A549 (cell line): ENCODE data around the gene USP25. TPM values are rescaled to one million over a fixed set of nuclear protein-coding genes. Genes with fewer than 3 reads are reported as not detected.

Experiments
- ATAC-seq, 2 experiments: fragments of 200-7000 bp in 1 of 2; fragments of >200 bp in 1 of 2; cut with Nextera tagmentation in 1 of 2; cut with Tn5 transposase in 1 of 2; 3 replicates each; pipeline versions ENCODE4 v1.8.0 to v1.9.1; 2018 to 2020; ENCODE audit warnings: mild to moderate bottlenecking in 1 of 2, moderate library complexity in 1 of 2
- CTCF ChIA-PET: fragments of 300-600 bp; sonication (Branson Sonifier 250); formaldehyde crosslinking; extraction: SDS; loops from one replicate; lab custom pipeline; 2021; ENCODE audit warnings: antibody characterized with exemption, inconsistent platforms; lab: Yijun Ruan, JAX
- POLR2A ChIA-PET: fragments of 350-600 bp; formaldehyde crosslinking; extraction: SDS; loops from one replicate; lab custom pipeline; 2021; ENCODE audit warnings: antibody characterized with exemption, inconsistent platforms; lab: Yijun Ruan, JAX
- DNase-seq, 2 experiments: peaks; one replicate each; pipeline versions ENCODE4 v3.0.0 to v3.0.0-alpha.2; 2011 to 2016; ENCODE audit warnings: low read depth in 1 of 2, low spot score in 1 of 2
- FAIRE-seq: peaks from 2 replicates; lab custom pipeline; 2011; peaks lifted over from hg19 to GRCh38; lab: Jason Lieb, UNC
- H3K27ac ChIP-seq, 2 experiments: fragments of >200 bp; sonication (Bioruptor Twin); formaldehyde crosslinking; 3 replicates each; pipeline ENCODE4 v1.5.1; 2016 to 2017
- H3K4me1 ChIP-seq: fragments of >200 bp; sonication (Bioruptor Twin); formaldehyde crosslinking; 3 replicates; pipeline ENCODE4 v1.6.1; 2016
- H3K4me2 ChIP-seq: fragments of >200 bp; sonication (Bioruptor Twin); formaldehyde crosslinking; 3 replicates; pipeline ENCODE4 v1.6.1; 2016
- H3K4me3 ChIP-seq: fragments of >200 bp; sonication (Bioruptor Twin); formaldehyde crosslinking; 3 replicates; pipeline ENCODE4 v1.5.1; 2016
- H3K9me3 ChIP-seq: fragments of >200 bp; sonication (Bioruptor Twin); formaldehyde crosslinking; 3 replicates; pipeline ENCODE4 v1.6.1; 2016
- CBX2 ChIP-seq: fragments of 200-600 bp; sonication (generic); IDR thresholded peaks from 2 replicates; pipeline ENCODE4 v1.6.1; 2016; ENCODE audit warnings: low read depth, mild to moderate bottlenecking, borderline replicate concordance
- CEBPB ChIP-seq, 2 experiments: fragments of >200 bp in 1 of 2; sonication (Bioruptor Twin) in 1 of 2; formaldehyde crosslinking in 1 of 2; IDR thresholded peaks; 2 replicates each; pipeline ENCODE4 v1.6.1; 2012 to 2016
- CTCF ChIP-seq: fragments of >200 bp; sonication (Bioruptor Twin); formaldehyde crosslinking; IDR thresholded peaks from 3 replicates; pipeline ENCODE4 v1.5.1; 2016
- EHF ChIP-seq: fragments of 250-450 bp; sonication (Bioruptor Pico); IDR thresholded peaks from 2 replicates; pipeline ENCODE4 v1.5.0; 2020; ENCODE audit warnings: mild to moderate bottlenecking
- ESRRA ChIP-seq: fragments of 150-350 bp; IDR thresholded peaks from 2 replicates; pipeline ENCODE4 v1.6.1; 2014; ENCODE audit warnings: mild to moderate bottlenecking, low read length, borderline replicate concordance
- FOSL2 ChIP-seq, 2 experiments: fragments of 450-650 bp in 1 of 2; fragments of >200 bp in 1 of 2; sonication (Bioruptor Twin) in 1 of 2; formaldehyde crosslinking; IDR thresholded peaks; 2 replicates each; pipeline versions ENCODE4 v1.5.0 to v1.6.1; 2016 to 2020; ENCODE audit warnings: mild to moderate bottlenecking in 1 of 2, moderate library complexity in 1 of 2
- HES2 ChIP-seq: fragments of >200 bp; sonication (Bioruptor Twin); formaldehyde crosslinking; IDR thresholded peaks from 2 replicates; pipeline ENCODE4 v1.6.1; 2016
- HEYL ChIP-seq: fragments of 250-450 bp; sonication (Bioruptor Pico); IDR thresholded peaks from 2 replicates; pipeline ENCODE4 v1.8.0; 2021; ENCODE audit warnings: mild to moderate bottlenecking, moderate library complexity
- JUN ChIP-seq, 2 experiments: fragments of >200 bp; sonication (Bioruptor Twin); formaldehyde crosslinking; IDR thresholded peaks; 2 replicates in 1 of 2; 3 replicates in 1 of 2; pipeline ENCODE4 v1.6.1; 2016 to 2017
- JUNB ChIP-seq: fragments of >200 bp; sonication (Bioruptor Twin); formaldehyde crosslinking; IDR thresholded peaks from 2 replicates; pipeline ENCODE4 v1.6.1; 2016
- KDM5A ChIP-seq: fragments of 200-600 bp; sonication (generic); IDR thresholded peaks from 2 replicates; pipeline ENCODE4 v1.6.1; 2016; ENCODE audit warnings: antibody characterized with exemption, mild to moderate bottlenecking
- MYC ChIP-seq: IDR thresholded peaks from 2 replicates; pipeline ENCODE4 v1.6.1; 2012; ENCODE audit warnings: mild to moderate bottlenecking, inconsistent platforms, low read length, improper control_type of control experiment, borderline replicate concordance
- NPAS2 ChIP-seq: fragments of 250-450 bp; sonication (Bioruptor Pico); IDR thresholded peaks from 2 replicates; pipeline ENCODE4 v1.8.0; 2022; ENCODE audit warnings: mild to moderate bottlenecking, moderate library complexity, borderline replicate concordance
- NR3C1 ChIP-seq: fragments of >200 bp; sonication (Bioruptor Twin); formaldehyde crosslinking; IDR thresholded peaks from 3 replicates; pipeline ENCODE4 v1.6.1; 2017
- POLR2A ChIP-seq: IDR thresholded peaks from 2 replicates; pipeline ENCODE4 v1.6.1; 2012; ENCODE audit warnings: mild to moderate bottlenecking, low read length
- POLR2AphosphoS2 ChIP-seq: conservative IDR thresholded peaks from 2 replicates; pipeline ENCODE4 v1.6.1; 2012; ENCODE audit warnings: low read length, improper control_type of control experiment, inconsistent platforms
- RAD21 ChIP-seq, 2 experiments: fragments of >200 bp in 1 of 2; sonication (Bioruptor Twin) in 1 of 2; formaldehyde crosslinking in 1 of 2; IDR thresholded peaks in 1 of 2; conservative IDR thresholded peaks in 1 of 2; 2 replicates in 1 of 2; 3 replicates in 1 of 2; pipeline ENCODE4 v1.6.1; 2012 to 2018; ENCODE audit warnings: inconsistent platforms in 1 of 2
- RCOR1 ChIP-seq: fragments of 150-350 bp; IDR thresholded peaks from 2 replicates; pipeline ENCODE4 v1.6.1; 2014; ENCODE audit warnings: antibody characterized with exemption, low read length, low read depth
- SMC3 ChIP-seq: fragments of >200 bp; sonication (Bioruptor Twin); formaldehyde crosslinking; IDR thresholded peaks from 3 replicates; pipeline ENCODE4 v1.6.1; 2018; ENCODE audit warnings: inconsistent platforms
- USF2 ChIP-seq: fragments of 450-650 bp; IDR thresholded peaks from 2 replicates; pipeline ENCODE4 v1.6.1; 2014; ENCODE audit warnings: antibody characterized with exemption
- ZFP36 ChIP-seq: fragments of 450-650 bp; IDR thresholded peaks from 2 replicates; pipeline ENCODE4 v1.6.1; 2014; ENCODE audit warnings: borderline replicate concordance; ENCODE audit not compliant: partially characterized antibody
- ZNF302 ChIP-seq: fragments of 250-450 bp; sonication (Bioruptor Pico); IDR thresholded peaks from 2 replicates; pipeline ENCODE4 v1.9.0; 2021; ENCODE audit warnings: inconsistent platforms, mild to moderate bottlenecking, moderate library complexity
- WGBS: methylation state at CpG from one replicate; pipeline ENCODE4 v1.1.6; 2017; ENCODE audit errors: missing lambda C conversion rate; 5-methylcytosine and 5-hydroxymethylcytosine counted together
- polyA plus RNA-seq, 4 experiments: library from polyadenylated mRNA; depleted of rRNA in 3 of 4; stranded (reverse); fragments of >200 nt; fragmentation: RNase III in 1 of 4; extraction: RNeasy Plus Mini Kit Qiagen cat#74134 plus additional on column Dnase treatment in 1 of 4; gene quantifications; 2 replicates in 3 of 4; 3 replicates in 1 of 4; pipeline ENCODE4 v1.2.3, GENCODE V29; 2011 to 2017
- TF ChIP-seq, protein P1 (sequence below): IDR thresholded peaks from 2 replicates; pipeline ENCODE4 v1.6.1; 2012
- TF ChIP-seq, protein P2 (sequence below): fragments of 150-350 bp; IDR thresholded peaks from 2 replicates; pipeline ENCODE4 v1.6.1; 2014; ENCODE audit warnings: low read depth, mild to moderate bottlenecking, low read length

Gene USP25
- polyA plus RNA-seq, 2 of the 4 experiments (the other 2 are of a cell fraction) = 15.3 to 33.5 TPM

DNA sequence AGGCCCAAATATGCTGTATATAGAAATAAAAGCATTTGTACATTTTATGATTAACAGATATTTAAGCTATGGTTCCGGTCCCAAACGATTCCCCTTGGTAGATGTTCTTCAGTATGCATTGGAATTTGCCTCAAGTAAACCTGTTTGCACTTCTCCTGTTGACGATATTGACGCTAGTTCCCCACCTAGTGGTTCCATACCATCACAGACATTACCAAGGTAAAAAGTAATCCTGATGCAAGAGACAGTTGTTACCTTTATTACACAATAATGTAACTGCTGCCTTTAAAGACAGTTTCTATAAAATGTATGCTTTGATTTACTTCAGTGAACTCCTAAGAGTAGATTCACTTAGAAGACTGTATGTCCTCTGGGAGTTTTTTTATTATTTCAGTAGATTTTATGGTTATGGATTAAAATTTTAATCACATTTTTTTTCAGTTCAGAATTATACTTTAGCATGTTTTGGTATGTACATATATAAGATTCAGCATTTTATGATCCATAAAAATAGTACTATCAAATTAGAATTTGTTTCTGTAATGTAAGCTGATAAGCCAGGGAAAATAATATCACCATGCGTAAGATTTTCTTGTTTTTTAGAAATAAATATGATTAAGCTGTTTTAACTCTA is 96.5 kb downstream of the USP25 start:
- peaks cover 15% of the 10 kb centered on the region for H3K4me1 ChIP-seq
- H3K4me2 ChIP-seq = no peak overlapping the region; the same call in 2 of the 3 replicates
- ChIA-PET CTCF (interaction anchor here (1.1 to 1.6 kb wide), 4 partner anchors 11 to 96 kb away, joined by 3 to 5 read pairs (median 4); no protein-coding TSS in a partner anchor), POLR2A (no interaction called here)
- DNase-seq (peak; percentile 21 to 73), ATAC-seq (peak; percentile 77 to 80; a peak in 5 of 6 replicates), FAIRE-seq (peak; percentile 84)
- H3K4me3 ChIP-seq = no peak overlapping the region
- no peaks in the 10 kb centered on the region for H3K9me3 ChIP-seq
- 25% methylated on average over 5 of the region's 5 CpGs for WGBS
- peak; percentile 67 to 70 for TF ChIP-seq RAD21 (conservative IDR thresholded peaks at IDR 0.05 in 1 of 2, IDR thresholded peaks at IDR 0.05 in 1 of 2)
- no peak for TF ChIP-seq MYC
- peak; percentile 65 for TF ChIP-seq SMC3
- TF ChIP-seq NR3C1 = no peak
- TF ChIP-seq CEBPB (IDR thresholded peaks at IDR 0.05) = peak; percentile 64 to 70; a peak in 2 of 4 replicates
- peak; percentile 58 for TF ChIP-seq CTCF
- no peak for TF ChIP-seq HES2
- TF ChIP-seq EHF (CRISPR knock-in tag) = no peak
- TF ChIP-seq JUNB = no peak
- H3K27ac ChIP-seq = no peak overlapping the region

- Histone ChIP-seq H3K4me1 (peaks cover 15% of the 10 kb centered on the region), H3K4me3 (no peak overlapping the region), H3K9me3 (no peaks in the 10 kb centered on the region), H3K4me2 (no peak overlapping the region), H3K27ac (no peak overlapping the region)
- ChIA-PET POLR2A (no interaction called here), CTCF (interaction anchor here (0.8 to 1.6 kb wide), 5 partner anchors 11 to 234 kb away, joined by 3 to 5 read pairs (median 4); no protein-coding TSS in a partner anchor)
- TF ChIP-seq ESRRA = no peak
- no peak for TF ChIP-seq CBX2
- TF ChIP-seq POLR2A = no peak
- no peak for TF ChIP-seq JUN (IDR thresholded peaks at IDR 0.05)
- no peak for TF ChIP-seq NPAS2
- TF ChIP-seq, protein P1, sequence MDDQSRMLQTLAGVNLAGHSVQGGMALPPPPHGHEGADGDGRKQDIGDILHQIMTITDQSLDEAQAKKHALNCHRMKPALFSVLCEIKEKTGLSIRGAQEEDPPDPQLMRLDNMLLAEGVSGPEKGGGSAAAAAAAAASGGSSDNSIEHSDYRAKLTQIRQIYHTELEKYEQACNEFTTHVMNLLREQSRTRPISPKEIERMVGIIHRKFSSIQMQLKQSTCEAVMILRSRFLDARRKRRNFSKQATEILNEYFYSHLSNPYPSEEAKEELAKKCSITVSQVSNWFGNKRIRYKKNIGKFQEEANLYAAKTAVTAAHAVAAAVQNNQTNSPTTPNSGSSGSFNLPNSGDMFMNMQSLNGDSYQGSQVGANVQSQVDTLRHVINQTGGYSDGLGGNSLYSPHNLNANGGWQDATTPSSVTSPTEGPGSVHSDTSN = no peak
- ATAC-seq = no peak
- no peak for FAIRE-seq
- no peak for DNase-seq
- WGBS = 88% methylated on average over 8 of the region's 8 CpGs
Observed at GRCh38 chr21:15826908-15827601, 97.3 kb downstream of the USP25 start.

GRCh38 chr21:15831497-15831896 is 101.7 kb downstream of the USP25 start:
- Histone ChIP-seq H3K4me2 (no peak overlapping the region), H3K27ac (no peak overlapping the region), H3K4me1 (peaks cover 7% of the 10 kb centered on the region; the same call in 2 of the 3 replicates), H3K9me3 (no peaks in the 10 kb centered on the region), H3K4me3 (no peak overlapping the region)
- FAIRE-seq (no peak), DNase-seq (no peak), ATAC-seq (no peak)
- CTCF ChIA-PET = no interaction called here
- POLR2A ChIA-PET = no interaction called here
- WGBS = 88% methylated on average over 4 of the region's 4 CpGs
- TF ChIP-seq USF2 = no peak
- no peak for TF ChIP-seq ZFP36
- no peak for TF ChIP-seq HEYL
- no peak for TF ChIP-seq ZNF302
- no peak for TF ChIP-seq POLR2AphosphoS2
- no peak for TF ChIP-seq CEBPB (IDR thresholded peaks at IDR 0.05)
- TF ChIP-seq CTCF = no peak
- TF ChIP-seq ESRRA = no peak
- TF ChIP-seq RCOR1 = no peak
- TF ChIP-seq, protein P2, sequence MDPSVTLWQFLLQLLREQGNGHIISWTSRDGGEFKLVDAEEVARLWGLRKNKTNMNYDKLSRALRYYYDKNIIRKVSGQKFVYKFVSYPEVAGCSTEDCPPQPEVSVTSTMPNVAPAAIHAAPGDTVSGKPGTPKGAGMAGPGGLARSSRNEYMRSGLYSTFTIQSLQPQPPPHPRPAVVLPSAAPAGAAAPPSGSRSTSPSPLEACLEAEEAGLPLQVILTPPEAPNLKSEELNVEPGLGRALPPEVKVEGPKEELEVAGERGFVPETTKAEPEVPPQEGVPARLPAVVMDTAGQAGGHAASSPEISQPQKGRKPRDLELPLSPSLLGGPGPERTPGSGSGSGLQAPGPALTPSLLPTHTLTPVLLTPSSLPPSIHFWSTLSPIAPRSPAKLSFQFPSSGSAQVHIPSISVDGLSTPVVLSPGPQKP = no peak
- TF ChIP-seq KDM5A = no peak
- no peak for TF ChIP-seq FOSL2 (IDR thresholded peaks at IDR 0.05)
- no peak for TF ChIP-seq FOSL2 (CRISPR knock-in tag; IDR thresholded peaks at IDR 0.05)
